Smooth muscle cell (in vitro differentiated cells): Measurements from ENCODE around the gene SOX3. TPM values are rescaled to one million over a fixed set of nuclear protein-coding genes. Genes with fewer than 3 reads are reported as not detected.
A peak's percentile ranks its signal among the peaks of the same experiment; 100 is the strongest.

Experiments
- DNase-seq: peaks from one replicate; lab custom pipeline; 2025; ENCODE audit not compliant: unreplicated experiment; lab: John Stamatoyannopoulos, UW
- H2AFZ ChIP-seq: fragments of 200-600 bp; sonication (generic); 2 replicates; pipeline ENCODE4 v1.6.0; 2016; ENCODE audit warnings: antibody characterized with exemption, low read depth, mild to moderate bottlenecking
- H3F3A ChIP-seq: fragments of 200-600 bp; sonication (generic); 2 replicates; pipeline ENCODE4 v1.6.0; 2017; ENCODE audit warnings: antibody characterized with exemption, low read depth
- H3K27ac ChIP-seq: fragments of 200-600 bp; sonication (generic); 2 replicates; pipeline ENCODE4 v1.5.1; 2016; ENCODE audit warnings: low read depth, mild to moderate bottlenecking
- H3K27me3 ChIP-seq: fragments of 200-600 bp; sonication (generic); 2 replicates; pipeline ENCODE4 v1.6.1; 2016; ENCODE audit warnings: low read depth, mild to moderate bottlenecking
- H3K36me3 ChIP-seq: fragments of 200-600 bp; sonication (generic); 2 replicates; pipeline ENCODE4 v1.5.1; 2016; ENCODE audit warnings: low read depth
- H3K4me1 ChIP-seq: fragments of 200-600 bp; sonication (generic); 2 replicates; pipeline ENCODE4 v1.5.1; 2016; ENCODE audit warnings: low read depth
- H3K4me2 ChIP-seq: fragments of 200-600 bp; sonication (generic); 2 replicates; pipeline ENCODE4 v1.6.0; 2016; ENCODE audit warnings: mild to moderate bottlenecking
- H3K4me3 ChIP-seq: fragments of 200-600 bp; sonication (generic); 2 replicates; pipeline ENCODE4 v1.5.1; 2016; ENCODE audit warnings: mild to moderate bottlenecking
- H3K79me2 ChIP-seq: fragments of 200-600 bp; sonication (generic); 2 replicates; pipeline ENCODE4 v1.6.0; 2016; ENCODE audit warnings: low read depth, mild to moderate bottlenecking
- H3K9ac ChIP-seq: fragments of 200-600 bp; sonication (generic); 2 replicates; pipeline ENCODE4 v1.6.0; 2016; ENCODE audit warnings: low read depth
- H3K9me3 ChIP-seq: fragments of 200-600 bp; sonication (generic); replicated peaks from 2 replicates; pipeline ENCODE4 v1.5.1; 2016; ENCODE audit warnings: low read depth
- H4K20me1 ChIP-seq: fragments of 200-600 bp; sonication (generic); 2 replicates; pipeline ENCODE4 v1.6.0; 2016; ENCODE audit warnings: low read depth
- WGBS: methylation state at CpG from one replicate; pipeline ENCODE4 v1.1.7; 2016; ENCODE audit warnings: low lambda C conversion rate; 5-methylcytosine and 5-hydroxymethylcytosine counted together
- polyA plus RNA-seq: library from polyadenylated mRNA; unstranded; fragments of >200 nt; fragmentation: Nextera tagmentation; extraction: Ambion mirVana; gene quantifications from 2 replicates; pipeline ENCODE4 v1.2.1, GENCODE V29; 2016
- total RNA-seq: library from RNA; depleted of rRNA; stranded (reverse); fragments of >200 nt; gene quantifications from 2 replicates; pipeline ENCODE4 v1.2.3, GENCODE V29; 2014
- TF ChIP-seq, protein P1 (sequence below): fragments of 200-600 bp; sonication (generic); IDR thresholded peaks from 2 replicates; pipeline ENCODE4 v1.5.1; 2017; ENCODE audit warnings: borderline replicate concordance, mild to moderate bottlenecking, antibody characterized with exemption; ENCODE audit not compliant: insufficient read depth, poor library complexity, severe bottlenecking

The SOX3 gene
- total and polyA plus RNA-seq, 2 experiments from 2014 or later, result not detected

DNA sequence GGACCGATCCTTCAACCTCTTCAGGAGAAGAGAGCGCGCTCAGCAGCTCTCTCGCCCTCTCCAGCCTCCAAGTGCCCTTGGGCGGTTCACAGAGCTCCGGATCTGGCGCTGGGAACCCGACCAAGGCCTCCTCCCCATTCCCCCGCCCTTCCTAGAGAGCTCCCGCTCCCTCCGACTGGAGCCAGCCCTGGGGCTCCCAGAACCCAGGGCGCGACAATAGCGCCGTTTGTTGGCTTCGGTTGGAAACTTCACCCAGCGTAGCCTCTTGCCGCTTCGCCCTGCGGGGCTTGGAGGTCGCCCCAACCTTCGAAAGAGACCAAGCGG lies 3.1 kb upstream of the SOX3 start:
- Histone ChIP-seq H3K27me3 (peaks cover 97% of the 10 kb centered on the region), H3K27ac (no peak overlapping the region), H3K9ac (no peak overlapping the region), H4K20me1 (no peaks in the 10 kb centered on the region), H3K4me3 (no peak overlapping the region), H2AFZ (no peak overlapping the region), H3K36me3 (no peaks in the 10 kb centered on the region), H3K4me2 (peak overlapping the region; percentile 44), H3K9me3 (no peaks in the 10 kb centered on the region), H3K4me1 (no peaks in the 10 kb centered on the region), H3K79me2 (no peaks in the 10 kb centered on the region), H3F3A (no peaks in the 10 kb centered on the region)
- no peak for DNase-seq
- 33% methylated on average over 23 of the region's 23 CpGs for WGBS
- TF ChIP-seq, protein P1, sequence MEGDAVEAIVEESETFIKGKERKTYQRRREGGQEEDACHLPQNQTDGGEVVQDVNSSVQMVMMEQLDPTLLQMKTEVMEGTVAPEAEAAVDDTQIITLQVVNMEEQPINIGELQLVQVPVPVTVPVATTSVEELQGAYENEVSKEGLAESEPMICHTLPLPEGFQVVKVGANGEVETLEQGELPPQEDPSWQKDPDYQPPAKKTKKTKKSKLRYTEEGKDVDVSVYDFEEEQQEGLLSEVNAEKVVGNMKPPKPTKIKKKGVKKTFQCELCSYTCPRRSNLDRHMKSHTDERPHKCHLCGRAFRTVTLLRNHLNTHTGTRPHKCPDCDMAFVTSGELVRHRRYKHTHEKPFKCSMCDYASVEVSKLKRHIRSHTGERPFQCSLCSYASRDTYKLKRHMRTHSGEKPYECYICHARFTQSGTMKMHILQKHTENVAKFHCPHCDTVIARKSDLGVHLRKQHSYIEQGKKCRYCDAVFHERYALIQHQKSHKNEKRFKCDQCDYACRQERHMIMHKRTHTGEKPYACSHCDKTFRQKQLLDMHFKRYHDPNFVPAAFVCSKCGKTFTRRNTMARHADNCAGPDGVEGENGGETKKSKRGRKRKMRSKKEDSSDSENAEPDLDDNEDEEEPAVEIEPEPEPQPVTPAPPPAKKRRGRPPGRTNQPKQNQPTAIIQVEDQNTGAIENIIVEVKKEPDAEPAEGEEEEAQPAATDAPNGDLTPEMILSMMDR, result peak; percentile 19

DNA sequence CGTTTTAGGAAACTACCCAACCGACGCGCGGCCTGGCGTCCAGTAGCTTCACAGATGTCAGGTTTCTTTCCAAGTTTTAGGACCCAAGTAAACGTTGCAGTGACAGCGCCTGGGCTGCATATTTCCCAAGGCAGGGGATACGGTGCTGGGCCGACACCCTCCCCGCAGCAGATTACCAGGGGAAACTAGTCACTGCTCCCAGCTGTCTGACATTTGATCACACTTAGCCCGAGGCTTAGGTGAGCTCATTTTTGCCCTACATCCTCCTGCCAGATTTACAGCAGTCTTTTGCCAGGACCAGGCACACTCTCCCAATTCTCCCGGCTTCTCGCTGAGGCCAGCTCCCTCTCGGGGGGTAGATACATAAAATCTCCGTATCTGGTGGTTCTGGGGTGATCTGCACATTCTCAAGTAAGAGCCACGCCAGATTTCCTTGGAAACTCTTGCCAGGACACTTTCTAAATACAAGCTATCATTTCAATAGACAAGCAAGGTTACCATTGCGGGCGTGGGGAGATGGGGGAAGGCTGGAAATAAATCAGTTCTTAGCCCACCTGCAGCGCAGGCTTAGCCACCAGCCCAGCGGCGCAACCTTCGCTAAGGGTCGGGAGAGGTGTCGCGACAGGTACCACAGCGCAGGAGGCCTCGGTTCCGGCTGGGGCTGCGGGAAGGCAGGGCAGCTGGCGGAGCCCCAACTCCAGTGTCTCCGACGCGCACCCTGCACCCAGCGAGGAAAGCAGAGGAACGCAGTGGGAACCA lies 2.5 kb upstream of the SOX3 start:
- H3K27me3 ChIP-seq, result peaks cover 97% of the 10 kb centered on the region
- H2AFZ ChIP-seq, result no peak overlapping the region
- H4K20me1 ChIP-seq, result no peaks in the 10 kb centered on the region
- no peak overlapping the region for H3K27ac ChIP-seq
- 43% methylated on average over 36 of the region's 36 CpGs for WGBS
- H3K79me2 ChIP-seq, result no peaks in the 10 kb centered on the region
- H3K4me1 ChIP-seq, result no peaks in the 10 kb centered on the region
- H3K9ac ChIP-seq, result no peak overlapping the region
- H3K36me3 ChIP-seq, result no peaks in the 10 kb centered on the region
- H3K4me3 ChIP-seq, result no peak overlapping the region
- no peak for DNase-seq
- no peaks in the 10 kb centered on the region for H3F3A ChIP-seq
- no peaks in the 10 kb centered on the region for H3K9me3 ChIP-seq
- TF ChIP-seq, protein P1, result no peak
- H3K4me2 ChIP-seq, result peak overlapping the region; percentile 44

DNA sequence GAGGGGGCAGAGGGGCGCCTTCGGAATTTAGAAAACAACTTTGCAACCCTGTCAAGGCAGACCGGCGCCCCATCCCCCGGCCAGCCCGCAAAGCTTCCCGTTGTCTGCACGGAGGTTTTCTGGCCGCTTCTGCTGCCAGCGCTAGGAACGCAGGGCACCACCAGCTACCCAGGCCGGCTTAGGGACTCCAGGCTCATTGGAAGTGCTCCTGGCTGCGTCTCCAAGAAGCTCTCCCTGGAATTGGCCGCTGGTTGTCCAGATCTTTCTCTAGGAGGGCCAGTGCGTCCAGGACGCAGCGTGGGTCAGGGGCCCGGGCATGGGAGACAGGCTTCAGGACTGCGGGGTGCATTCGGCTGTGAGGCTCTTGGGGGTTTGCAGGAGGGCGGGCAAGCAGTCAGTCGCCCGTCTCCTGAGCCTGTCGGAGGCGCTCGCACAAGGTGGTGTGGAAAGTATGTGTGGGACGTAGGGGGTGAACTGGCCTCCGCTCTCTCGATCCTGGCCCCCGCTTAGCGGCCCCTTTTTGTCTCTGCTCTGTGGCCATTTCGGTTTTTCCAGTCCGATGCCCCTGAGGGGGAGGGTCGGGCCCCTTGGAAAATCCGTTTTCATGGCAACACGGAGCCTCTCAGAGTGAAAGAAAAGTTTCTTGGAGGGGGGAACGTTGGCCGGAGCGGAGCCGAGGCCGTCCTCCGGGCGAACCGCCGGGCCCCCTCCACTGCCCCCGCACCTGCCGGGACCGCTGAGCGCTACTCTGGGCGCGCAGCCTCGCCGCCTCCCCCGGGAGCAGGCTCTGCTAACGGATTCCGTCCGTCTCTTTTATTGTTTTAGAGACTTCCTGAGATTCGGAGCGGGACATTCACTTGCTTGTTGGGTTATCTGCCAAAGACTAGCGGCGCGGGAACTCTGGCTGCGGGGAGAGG lies 810 bp upstream of the SOX3 start:
- DNase-seq, result no peak
- no peak overlapping the region for H3K4me3 ChIP-seq
- 35% methylated on average over 60 of the region's 63 CpGs for WGBS
- H3F3A ChIP-seq, result no peaks in the 10 kb centered on the region
- H3K27me3 ChIP-seq, result peaks cover 97% of the 10 kb centered on the region
- H3K27ac ChIP-seq, result no peak overlapping the region
- no peaks in the 10 kb centered on the region for H3K36me3 ChIP-seq
- no peaks in the 10 kb centered on the region for H3K4me1 ChIP-seq
- no peaks in the 10 kb centered on the region for H3K79me2 ChIP-seq
- TF ChIP-seq, protein P1, result no peak
- H3K9ac ChIP-seq, result no peak overlapping the region
- H3K9me3 ChIP-seq, result no peaks in the 10 kb centered on the region
- no peaks in the 10 kb centered on the region for H4K20me1 ChIP-seq
- H2AFZ ChIP-seq, result no peak overlapping the region
- no peak overlapping the region for H3K4me2 ChIP-seq
